SU-DHL-6 (cell line): ENCODE measurements around the gene GRM8.

Experiments
- EZH2phosphoT487 ChIP-seq: fragments of 200-600 bp; sonication (generic), shearing (Covaris generic); conservative IDR thresholded peaks from 2 replicates; pipeline ENCODE4 v1.6.1; 2018; ENCODE audit warnings: mild to moderate bottlenecking, antibody characterized with exemption, low read length, moderate library complexity, mixed read lengths
- TF ChIP-seq, protein P1 (sequence below): fragments of 200-600 bp; sonication (generic); IDR thresholded peaks from one replicate; pipeline ENCODE4 v1.5.1; 2017; ENCODE audit warnings: antibody characterized with exemption, mild to moderate bottlenecking, low read length, moderate library complexity; ENCODE audit not compliant: insufficient read depth, poor library complexity, severe bottlenecking

- TF ChIP-seq, protein P1, sequence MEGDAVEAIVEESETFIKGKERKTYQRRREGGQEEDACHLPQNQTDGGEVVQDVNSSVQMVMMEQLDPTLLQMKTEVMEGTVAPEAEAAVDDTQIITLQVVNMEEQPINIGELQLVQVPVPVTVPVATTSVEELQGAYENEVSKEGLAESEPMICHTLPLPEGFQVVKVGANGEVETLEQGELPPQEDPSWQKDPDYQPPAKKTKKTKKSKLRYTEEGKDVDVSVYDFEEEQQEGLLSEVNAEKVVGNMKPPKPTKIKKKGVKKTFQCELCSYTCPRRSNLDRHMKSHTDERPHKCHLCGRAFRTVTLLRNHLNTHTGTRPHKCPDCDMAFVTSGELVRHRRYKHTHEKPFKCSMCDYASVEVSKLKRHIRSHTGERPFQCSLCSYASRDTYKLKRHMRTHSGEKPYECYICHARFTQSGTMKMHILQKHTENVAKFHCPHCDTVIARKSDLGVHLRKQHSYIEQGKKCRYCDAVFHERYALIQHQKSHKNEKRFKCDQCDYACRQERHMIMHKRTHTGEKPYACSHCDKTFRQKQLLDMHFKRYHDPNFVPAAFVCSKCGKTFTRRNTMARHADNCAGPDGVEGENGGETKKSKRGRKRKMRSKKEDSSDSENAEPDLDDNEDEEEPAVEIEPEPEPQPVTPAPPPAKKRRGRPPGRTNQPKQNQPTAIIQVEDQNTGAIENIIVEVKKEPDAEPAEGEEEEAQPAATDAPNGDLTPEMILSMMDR, result no peak
- no peak for TF ChIP-seq EZH2phosphoT487
These were observed 413.1 kb downstream of the GRM8 start for GRCh38 chr7:126839624-126840023.
